ENCODE measurements around the gene HSF5. TPM values are rescaled to one million over a fixed set of nuclear protein-coding genes. Genes with fewer than 3 reads are reported as not detected.

The HSF5 gene
- total and polyA plus RNA-seq, 2 donors (not counting 3 experiments of a cell fraction or from before 2014, with no cell fraction given), result 0.03 TPM; not detected in 1

GRCh38 chr17:58370309-58370708 lies 117.9 kb downstream of the HSF5 start:
- no peak overlapping the region for H3K4me3 ChIP-seq (replicated peaks in 1 of 3; ENCODE audit: insufficient read depth in 1 of 3, low read depth in 1 of 3, low read length in 3 of 3)
- CTCF ChIA-PET, result interaction anchor here (1.0 kb wide), 1 partner anchor 9 kb away, joined by 3 read pairs; no protein-coding TSS in a partner anchor
- POLR2A ChIA-PET, result no interaction called here
- H3K4me1 ChIP-seq (ENCODE audit: control insufficient read depth, extremely low read depth, insufficient read depth, low read length), result no peaks in the 10 kb centered on the region
- BruUV-seq (replicated peaks), result no TSS peak
- H3K27ac ChIP-seq (ENCODE audit: insufficient read depth, low read depth, low read length), result no peak overlapping the region
- H3K9me1 ChIP-seq (replicated peaks; ENCODE audit: control insufficient read depth, extremely low read depth, insufficient read depth, low read length), result no peaks in the 10 kb centered on the region
- H3K79me2 ChIP-seq (ENCODE audit: control insufficient read depth, insufficient read depth, low read length), result no peaks in the 10 kb centered on the region
- intact Hi-C loops (cut with micrococcal nuclease), result no loop called here
- H2AFZ ChIP-seq (ENCODE audit: low read depth, low read length), result no peak overlapping the region
- FAIRE-seq, result no peak
- H3K27me3 ChIP-seq (ENCODE audit: control insufficient read depth in 2 of 2, insufficient read depth in 2 of 2, low read length in 2 of 2), result peaks cover 0 to 4% of the 10 kb centered on the region in 2 experiments
- DNase-seq (ENCODE audit: low read depth, low spot score), result no peak
- no peaks in the 10 kb centered on the region for H3K9me3 ChIP-seq (replicated peaks; ENCODE audit: control insufficient read depth, insufficient read depth, low read length)
- no peak overlapping the region for H3K9ac ChIP-seq (replicated peaks; ENCODE audit: extremely low read depth, insufficient read depth, low read length)
- no peaks in the 10 kb centered on the region for H4K20me1 ChIP-seq (replicated peaks; ENCODE audit: control insufficient read depth, extremely low read depth, insufficient read depth, low read length)
- dilution Hi-C loops (cut with MboI; ENCODE audit: extremely low pct_ligation_motif_present, low sequenced_read_pairs), result no loop called here
- TF ChIP-seq POLR2AphosphoS5 (IDR thresholded peaks at IDR 0.05; ENCODE audit: insufficient read depth, low read depth, low read length) (no peak), GATA2 (IDR thresholded peaks at IDR 0.05; ENCODE audit: insufficient read depth, insufficient read length, low read depth, low read length) (no peak), FOS (IDR thresholded peaks at IDR 0.05; ENCODE audit: borderline replicate concordance, insufficient read depth, low read length) (no peak), EZH2 (IDR thresholded peaks at IDR 0.05; ENCODE audit: borderline replicate concordance, low read depth, low read length, severe bottlenecking) (no peak)
- no peak overlapping the region for H3K4me2 ChIP-seq (ENCODE audit: insufficient read depth, low read length)
- H3K36me3 ChIP-seq (ENCODE audit: control insufficient read depth in 2 of 2, extremely low read depth in 1 of 2, insufficient read depth in 2 of 2, low read length in 2 of 2), result no peaks in the 10 kb centered on the region

Other genes with a start within 250 kb of the HSF5 start
- not detected in 2 replicates for gene LPO, start 249.8 kb downstream of the HSF5 start, total RNA-seq
- not detected in 2 replicates for gene LPO, start 249.8 kb downstream of the HSF5 start, polyA plus RNA-seq
- not detected in 2 replicates for gene MPO, start 207.5 kb downstream of the HSF5 start, total RNA-seq
- 0.02 TPM in 1 of 2 replicates, not detected in the other for gene MPO, start 207.5 kb downstream of the HSF5 start, polyA plus RNA-seq
- gene TSPOAP1, start 159.6 kb downstream of the HSF5 start, total RNA-seq, result not detected in 2 replicates
- gene TSPOAP1, start 159.6 kb downstream of the HSF5 start, polyA plus RNA-seq, result not detected in 2 replicates
- gene SUPT4H1, start 136.2 kb downstream of the HSF5 start, total RNA-seq, result 70.9 and 77.5 TPM in 2 replicates
- 112 and 154 TPM in 2 replicates for gene SUPT4H1, start 136.2 kb downstream of the HSF5 start, polyA plus RNA-seq
- gene RNF43, start 70.9 kb downstream of the HSF5 start, total RNA-seq, result not detected in 2 replicates
- gene RNF43, start 70.9 kb downstream of the HSF5 start, polyA plus RNA-seq, result 0.03 TPM in 1 of 2 replicates, not detected in the other
- gene MTMR4, start 26.2 kb upstream of the HSF5 start, total RNA-seq, result 38.3 and 41.0 TPM in 2 replicates
- gene MTMR4, start 26.2 kb upstream of the HSF5 start, polyA plus RNA-seq, result 16.2 and 25.1 TPM in 2 replicates
- not detected in 2 replicates for gene TEX14, start 203.6 kb upstream of the HSF5 start, total RNA-seq
- 0.02 and 0.10 TPM in 2 replicates for gene TEX14, start 203.6 kb upstream of the HSF5 start, polyA plus RNA-seq
- 38.9 and 50.5 TPM in 2 replicates for gene RAD51C, start 204.2 kb upstream of the HSF5 start, total RNA-seq
- gene RAD51C, start 204.2 kb upstream of the HSF5 start, polyA plus RNA-seq, result 20.8 and 24.8 TPM in 2 replicates